ENCODE measurements around the gene ELF5.
A peak's percentile ranks its signal among the peaks of the same experiment; 100 is the strongest.

Gene ELF5

DNA sequence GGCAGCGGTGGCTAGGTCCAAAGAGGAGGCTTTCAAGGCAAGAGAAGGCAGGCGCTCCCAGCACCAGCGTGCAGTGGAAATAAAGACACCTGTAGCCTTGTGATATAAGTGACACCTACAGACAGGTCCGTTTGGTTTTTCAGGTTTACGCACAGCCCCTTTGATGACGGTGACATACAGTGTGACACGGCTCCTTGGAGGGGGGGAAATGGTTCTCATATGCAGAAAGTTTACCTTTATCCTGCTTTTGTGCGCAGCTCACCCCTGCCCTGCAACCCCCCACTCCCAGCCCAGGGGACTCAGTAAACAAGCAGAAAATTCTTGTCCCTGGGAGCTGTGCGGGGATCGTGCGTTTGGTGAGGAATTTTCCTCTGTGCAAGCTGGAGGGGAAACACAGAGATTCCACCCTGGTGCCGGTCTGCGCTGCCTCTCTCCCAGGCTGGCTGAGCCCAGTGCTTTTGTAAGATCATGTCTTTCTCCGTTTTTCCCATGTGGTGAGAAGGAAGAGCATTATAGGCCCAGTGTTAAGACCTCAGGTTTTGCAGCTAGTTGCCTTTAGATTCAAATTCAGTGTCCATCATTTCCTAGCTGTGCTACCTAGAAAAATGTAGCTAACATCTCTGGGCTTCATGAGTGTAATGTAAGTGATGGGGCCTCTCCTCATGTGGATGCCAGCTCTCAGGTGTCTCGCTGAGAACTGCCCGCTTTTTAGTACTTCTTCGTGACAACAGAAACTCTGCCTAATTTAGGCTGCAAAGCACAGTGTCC, at the start of gene ELF5:
ELF5 (minus strand) TSS at position 113 of the 768 bp plus-strand sequence. CDS start 8,045 bp downstream, outside the sequence.
- H3K27ac Mint-ChIP-seq: no peak within 1 kb of the TSS
- H3K27me3 Mint-ChIP-seq: no peaks in the 10 kb centered on the region
- no peak for ATAC-seq (ENCODE audit: low read depth)
- H3K4me1 Mint-ChIP-seq: no peaks in the 10 kb centered on the region
- H3K4me3 Mint-ChIP-seq: no peak within 1 kb of the TSS
- no peaks in the 10 kb centered on the region for H3K36me3 Mint-ChIP-seq
- no peak for DNase-seq (ENCODE audit: low spot score in 2 of 2)
- H3K9me3 Mint-ChIP-seq: no peaks in the 10 kb centered on the region

DNA sequence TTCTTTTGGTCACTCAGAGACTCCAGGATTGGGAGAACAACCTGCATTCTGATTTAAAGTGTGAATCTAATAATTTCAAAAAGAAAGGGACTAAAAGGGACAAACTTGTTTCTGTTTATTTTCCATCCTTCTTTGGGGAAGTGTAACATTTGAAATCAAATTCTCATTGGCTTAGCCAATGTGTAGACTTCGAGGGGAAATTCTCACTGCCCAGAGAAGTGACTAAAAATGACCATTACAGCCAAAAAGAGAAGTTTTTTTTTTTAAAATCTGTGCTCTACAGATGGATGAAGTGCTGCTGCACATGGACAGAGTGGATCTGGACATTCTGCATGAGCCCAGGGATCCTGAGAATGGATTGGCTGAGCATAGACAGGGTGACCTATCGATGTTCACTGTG, 49.4 kb upstream of the ELF5 start:
- Mint-ChIP-seq H3K27me3 (peaks cover 12% of the 10 kb centered on the region), H3K36me3 (no peaks in the 10 kb centered on the region), H3K27ac (no peak overlapping the region), H3K4me3 (no peak overlapping the region), H3K9me3 (no peaks in the 10 kb centered on the region), H3K4me1 (no peaks in the 10 kb centered on the region)
- ATAC-seq (ENCODE audit: low read depth) (no peak), DNase-seq (ENCODE audit: low spot score in 2 of 2) (no peak)

DNA sequence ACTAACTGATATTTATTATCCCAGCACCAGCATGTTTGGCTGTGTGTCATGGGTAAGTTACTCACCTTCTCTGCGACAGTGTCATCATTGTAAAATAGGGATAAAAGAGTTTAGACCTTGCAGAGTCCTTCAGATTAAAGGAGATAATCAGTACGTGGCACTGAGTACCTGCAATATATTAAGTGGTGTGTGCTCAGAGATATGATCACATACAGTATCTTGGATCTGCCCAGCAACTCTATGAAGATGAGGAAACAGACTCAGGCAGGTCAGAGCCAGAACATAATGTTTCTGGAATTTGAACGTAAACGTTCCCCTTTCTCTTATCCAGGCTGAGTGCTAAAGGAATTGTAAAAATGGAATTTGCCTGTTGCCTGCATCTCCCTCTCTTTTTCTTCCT, 46.9 kb upstream of the ELF5 start:
- ATAC-seq (ENCODE audit: low read depth) (no peak), DNase-seq (ENCODE audit: low spot score in 2 of 2) (no peak)
- H3K27ac Mint-ChIP-seq: no peak overlapping the region
- H3K9me3 Mint-ChIP-seq: no peaks in the 10 kb centered on the region
- H3K36me3 Mint-ChIP-seq: no peaks in the 10 kb centered on the region
- no peak overlapping the region for H3K4me3 Mint-ChIP-seq
- H3K27me3 Mint-ChIP-seq: peaks cover 10% of the 10 kb centered on the region
- no peaks in the 10 kb centered on the region for H3K4me1 Mint-ChIP-seq

GRCh38 chr11:34558673-34559072, 45.1 kb upstream of the ELF5 start:
- no peak for DNase-seq (ENCODE audit: low spot score in 2 of 2)
- no peaks in the 10 kb centered on the region for H3K4me1 Mint-ChIP-seq
- H3K9me3 Mint-ChIP-seq: no peaks in the 10 kb centered on the region
- ATAC-seq (ENCODE audit: low read depth): no peak
- no peaks in the 10 kb centered on the region for H3K36me3 Mint-ChIP-seq
- no peak overlapping the region for H3K4me3 Mint-ChIP-seq
- H3K27ac Mint-ChIP-seq: no peak overlapping the region
- peaks cover 12% of the 10 kb centered on the region for H3K27me3 Mint-ChIP-seq

DNA sequence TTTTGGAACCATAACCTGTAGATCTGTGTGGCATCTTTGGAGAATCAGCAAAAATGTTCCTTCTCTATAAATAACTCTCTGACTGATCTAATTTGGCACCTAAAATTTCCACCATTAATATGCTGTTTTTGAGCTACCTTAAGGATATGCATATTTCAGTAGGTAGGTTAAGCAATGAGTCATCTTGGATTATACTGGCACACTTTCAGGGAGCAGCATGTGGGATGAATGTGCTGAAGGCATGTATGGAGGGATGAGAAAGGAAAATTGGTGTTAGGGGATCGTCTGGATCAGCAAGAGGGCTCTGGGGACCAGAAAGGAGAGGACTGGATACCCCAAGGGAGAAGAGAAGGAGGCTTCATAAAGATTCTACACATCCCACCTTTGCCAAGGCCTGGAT, 44.6 kb upstream of the ELF5 start:
- no peak for ATAC-seq (ENCODE audit: low read depth)
- Mint-ChIP-seq H3K27me3 (peaks cover 9% of the 10 kb centered on the region), H3K27ac (no peak overlapping the region)

GRCh38 chr11:34552270-34552669, 38.7 kb upstream of the ELF5 start:
- Mint-ChIP-seq H3K27me3 (peaks cover 9% of the 10 kb centered on the region), H3K36me3 (no peaks in the 10 kb centered on the region), H3K4me1 (no peaks in the 10 kb centered on the region), H3K4me3 (no peak overlapping the region), H3K27ac (no peak overlapping the region), H3K9me3 (no peaks in the 10 kb centered on the region)
- ATAC-seq (ENCODE audit: low read depth): peak; percentile 29
- DNase-seq (ENCODE audit: low spot score in 2 of 2): no peak

More for the DNA sequence above, 44.6 kb upstream of the ELF5 start:
- H3K9me3 Mint-ChIP-seq: no peaks in the 10 kb centered on the region
- no peaks in the 10 kb centered on the region for H3K36me3 Mint-ChIP-seq
- no peaks in the 10 kb centered on the region for H3K4me1 Mint-ChIP-seq
- no peak for DNase-seq (ENCODE audit: low spot score in 2 of 2)
- no peak overlapping the region for H3K4me3 Mint-ChIP-seq

DNA sequence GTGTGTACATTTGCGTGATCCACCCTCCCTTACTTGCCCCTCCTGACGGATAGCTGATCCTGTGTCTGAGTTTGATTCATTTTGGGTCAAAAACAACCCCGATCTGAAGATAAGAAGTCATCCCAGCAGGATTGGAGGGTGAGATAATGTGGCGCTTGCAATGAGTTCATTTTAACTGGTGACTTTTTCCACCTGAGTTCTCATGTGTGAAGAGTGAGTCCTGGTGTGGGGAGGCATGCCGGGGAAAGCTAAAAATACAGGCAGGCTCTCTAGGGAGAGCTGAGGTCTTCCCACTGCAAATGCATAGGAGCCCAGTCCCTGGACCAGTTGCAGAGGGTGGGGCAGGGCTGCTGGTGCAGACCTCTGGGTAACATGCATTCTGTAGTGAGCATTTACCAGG, 35.7 kb upstream of the ELF5 start:
- H3K36me3 Mint-ChIP-seq: no peaks in the 10 kb centered on the region
- no peaks in the 10 kb centered on the region for H3K9me3 Mint-ChIP-seq
- H3K4me1 Mint-ChIP-seq: no peaks in the 10 kb centered on the region
- H3K27ac Mint-ChIP-seq: no peak overlapping the region
- H3K27me3 Mint-ChIP-seq: peaks cover 12% of the 10 kb centered on the region
- no peak overlapping the region for H3K4me3 Mint-ChIP-seq
- ATAC-seq (ENCODE audit: low read depth): no peak
- DNase-seq (ENCODE audit: low spot score in 2 of 2): no peak

DNA sequence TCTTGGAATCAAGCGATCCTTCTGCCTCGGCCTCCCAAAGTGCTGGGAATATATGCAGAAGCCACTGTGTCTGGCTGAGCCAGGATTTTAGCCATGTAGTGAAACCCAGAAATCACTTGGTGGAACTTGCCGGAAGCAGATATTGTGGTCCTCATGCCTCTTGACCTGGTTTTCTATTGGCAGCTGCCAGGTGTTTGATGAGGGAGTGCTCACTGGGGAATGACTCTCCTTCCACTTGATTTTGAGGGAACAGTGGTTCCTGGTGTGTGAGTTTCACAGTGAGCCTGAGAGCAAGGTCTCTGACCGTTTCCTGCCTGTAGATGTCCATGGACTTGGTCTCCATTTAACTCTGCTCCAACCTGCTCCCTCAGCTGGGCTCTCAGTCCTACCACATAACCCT, 34.7 kb upstream of the ELF5 start:
- H3K27me3 Mint-ChIP-seq: peaks cover 15% of the 10 kb centered on the region
- no peaks in the 10 kb centered on the region for H3K4me1 Mint-ChIP-seq
- no peaks in the 10 kb centered on the region for H3K9me3 Mint-ChIP-seq
- DNase-seq (ENCODE audit: low spot score in 2 of 2) (no peak), ATAC-seq (ENCODE audit: low read depth) (no peak)
- H3K4me3 Mint-ChIP-seq: no peak overlapping the region
- H3K27ac Mint-ChIP-seq: no peak overlapping the region
- no peaks in the 10 kb centered on the region for H3K36me3 Mint-ChIP-seq

GRCh38 chr11:34546511-34547209, 33.1 kb upstream of the ELF5 start:
- no peak overlapping the region for H3K4me3 Mint-ChIP-seq
- no peaks in the 10 kb centered on the region for H3K36me3 Mint-ChIP-seq
- H3K4me1 Mint-ChIP-seq: no peaks in the 10 kb centered on the region
- no peak overlapping the region for H3K27ac Mint-ChIP-seq
- peaks cover 23% of the 10 kb centered on the region for H3K27me3 Mint-ChIP-seq
- ATAC-seq (ENCODE audit: low read depth): no peak
- no peaks in the 10 kb centered on the region for H3K9me3 Mint-ChIP-seq
- no peak for DNase-seq (ENCODE audit: low spot score in 2 of 2)

GRCh38 chr11:34542089-34542488, 28.5 kb upstream of the ELF5 start:
- no peaks in the 10 kb centered on the region for H3K4me1 Mint-ChIP-seq
- H3K9me3 Mint-ChIP-seq: no peaks in the 10 kb centered on the region
- no peaks in the 10 kb centered on the region for H3K36me3 Mint-ChIP-seq
- H3K4me3 Mint-ChIP-seq: no peak overlapping the region
- no peak overlapping the region for H3K27ac Mint-ChIP-seq
- no peak for ATAC-seq (ENCODE audit: low read depth)
- no peak for DNase-seq (ENCODE audit: low spot score in 2 of 2)
- H3K27me3 Mint-ChIP-seq: peaks cover 23% of the 10 kb centered on the region

- DNase-seq (ENCODE audit: low spot score in 2 of 2) (no peak), ATAC-seq (ENCODE audit: low read depth) (no peak)
- H3K36me3 Mint-ChIP-seq: no peaks in the 10 kb centered on the region
- H3K4me3 Mint-ChIP-seq: no peak overlapping the region
- H3K9me3 Mint-ChIP-seq: no peaks in the 10 kb centered on the region
- H3K27ac Mint-ChIP-seq: no peak overlapping the region
- H3K27me3 Mint-ChIP-seq: peaks cover 23% of the 10 kb centered on the region
- no peaks in the 10 kb centered on the region for H3K4me1 Mint-ChIP-seq
Measured at GRCh38 chr11:34540870-34541269, 27.3 kb upstream of the ELF5 start.

- ATAC-seq (ENCODE audit: low read depth) (no peak), DNase-seq (ENCODE audit: low spot score in 2 of 2) (no peak)
- Mint-ChIP-seq H3K27me3 (peaks cover 19% of the 10 kb centered on the region), H3K27ac (no peak overlapping the region), H3K4me1 (no peaks in the 10 kb centered on the region), H3K4me3 (no peak overlapping the region), H3K9me3 (peaks cover 6% of the 10 kb centered on the region), H3K36me3 (peaks cover 3% of the 10 kb centered on the region)
Measured at GRCh38 chr11:34537636-34538035, 24.0 kb upstream of the ELF5 start.

- Mint-ChIP-seq H3K27ac (no peak overlapping the region), H3K9me3 (peaks cover 8% of the 10 kb centered on the region), H3K4me3 (no peak overlapping the region), H3K4me1 (no peaks in the 10 kb centered on the region), H3K36me3 (peaks cover 4% of the 10 kb centered on the region), H3K27me3 (peaks cover 17% of the 10 kb centered on the region)
- DNase-seq (ENCODE audit: low spot score in 2 of 2) (no peak), ATAC-seq (ENCODE audit: low read depth) (no peak)
Measured at GRCh38 chr11:34536056-34536455, 22.5 kb upstream of the ELF5 start.

- DNase-seq (ENCODE audit: low spot score in 2 of 2) (no peak), ATAC-seq (ENCODE audit: low read depth) (no peak)
- Mint-ChIP-seq H3K4me1 (no peaks in the 10 kb centered on the region), H3K4me3 (no peak overlapping the region), H3K36me3 (peaks cover 5% of the 10 kb centered on the region), H3K27me3 (peaks cover 21% of the 10 kb centered on the region), H3K9me3 (peaks cover 8% of the 10 kb centered on the region), H3K27ac (no peak overlapping the region)
Measured at GRCh38 chr11:34534826-34535225, 21.2 kb upstream of the ELF5 start.

GRCh38 chr11:34531663-34532062, 18.1 kb upstream of the ELF5 start:
- Mint-ChIP-seq H3K4me3 (no peak overlapping the region), H3K36me3 (peaks cover 5% of the 10 kb centered on the region), H3K27me3 (peaks cover 29% of the 10 kb centered on the region), H3K9me3 (peaks cover 8% of the 10 kb centered on the region), H3K4me1 (peaks cover under 1% of the 10 kb centered on the region), H3K27ac (no peak overlapping the region)
- DNase-seq (ENCODE audit: low spot score in 2 of 2) (no peak), ATAC-seq (ENCODE audit: low read depth) (no peak)

All from memory B cell (primary cell).